ENCODE measurements around the gene B3GNT3.

DNA sequence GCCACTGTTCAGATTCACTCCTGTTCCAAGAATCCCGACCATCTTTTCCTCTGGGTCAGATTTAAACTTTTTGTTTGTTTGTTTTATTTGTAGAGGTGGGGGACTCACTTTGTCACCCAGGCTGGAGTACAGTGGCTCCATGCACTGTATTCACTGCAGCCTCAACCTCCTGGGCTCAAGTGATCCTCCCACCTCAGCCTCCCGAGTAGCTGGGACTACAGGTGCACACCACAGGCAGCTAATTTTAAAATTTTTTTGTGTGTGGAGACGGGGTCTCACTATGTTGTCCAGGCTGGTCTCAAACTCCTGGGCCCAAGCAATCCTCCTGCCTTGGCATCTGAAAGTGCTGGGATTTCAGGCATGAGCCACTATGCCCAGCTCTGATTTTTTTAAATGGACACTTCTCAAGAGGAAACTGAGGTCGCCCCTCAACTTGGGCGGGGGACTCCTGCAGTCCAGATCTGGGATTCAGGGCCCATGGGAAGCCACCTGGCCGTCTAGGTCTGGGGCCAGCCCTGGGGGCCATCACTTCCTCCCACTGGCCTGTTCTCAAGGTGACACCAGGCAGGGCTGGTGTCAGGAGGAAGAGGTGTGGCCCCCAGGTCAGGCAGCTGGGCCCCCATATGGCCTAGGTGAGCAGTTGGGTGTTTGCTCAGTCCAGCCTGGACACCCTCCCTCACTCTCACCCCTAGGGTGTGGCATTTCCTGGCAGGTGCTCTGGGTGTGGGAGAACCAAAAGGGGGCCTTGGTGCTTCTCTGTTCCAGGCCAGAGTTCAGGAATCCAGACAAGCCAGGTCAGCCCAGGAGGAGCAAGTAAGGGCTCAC is 1.3 kb downstream of the B3GNT3 start:
- TF ChIP-seq, protein P1, sequence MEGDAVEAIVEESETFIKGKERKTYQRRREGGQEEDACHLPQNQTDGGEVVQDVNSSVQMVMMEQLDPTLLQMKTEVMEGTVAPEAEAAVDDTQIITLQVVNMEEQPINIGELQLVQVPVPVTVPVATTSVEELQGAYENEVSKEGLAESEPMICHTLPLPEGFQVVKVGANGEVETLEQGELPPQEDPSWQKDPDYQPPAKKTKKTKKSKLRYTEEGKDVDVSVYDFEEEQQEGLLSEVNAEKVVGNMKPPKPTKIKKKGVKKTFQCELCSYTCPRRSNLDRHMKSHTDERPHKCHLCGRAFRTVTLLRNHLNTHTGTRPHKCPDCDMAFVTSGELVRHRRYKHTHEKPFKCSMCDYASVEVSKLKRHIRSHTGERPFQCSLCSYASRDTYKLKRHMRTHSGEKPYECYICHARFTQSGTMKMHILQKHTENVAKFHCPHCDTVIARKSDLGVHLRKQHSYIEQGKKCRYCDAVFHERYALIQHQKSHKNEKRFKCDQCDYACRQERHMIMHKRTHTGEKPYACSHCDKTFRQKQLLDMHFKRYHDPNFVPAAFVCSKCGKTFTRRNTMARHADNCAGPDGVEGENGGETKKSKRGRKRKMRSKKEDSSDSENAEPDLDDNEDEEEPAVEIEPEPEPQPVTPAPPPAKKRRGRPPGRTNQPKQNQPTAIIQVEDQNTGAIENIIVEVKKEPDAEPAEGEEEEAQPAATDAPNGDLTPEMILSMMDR (IDR thresholded peaks at IDR 0.05; ENCODE audit: low read depth, low read length) = no peak
- no peak for TF ChIP-seq EZH2phosphoT487 (IDR thresholded peaks at IDR 0.05; ENCODE audit: low read depth)

Measured in OCI-LY3 (cell line).